Neural cell (in vitro differentiated cells): Measurements from ENCODE around the gene PKP2. TPM values are rescaled to one million over a fixed set of nuclear protein-coding genes. Genes with fewer than 3 reads are reported as not detected.
"Not testable (repeated sequence)": the region's sequence is repeated elsewhere in the genome, so short reads cannot be mapped to it uniquely, and the experiment has no call there.

ENCODE experiments used
- H2AFZ ChIP-seq: fragments of 200-600, 300-800 bp; sonication (generic), shearing (Covaris generic); 2 replicates; pipeline ENCODE4 v1.6.0; 2014; ENCODE audit warnings: low read depth, mild to moderate bottlenecking, antibody characterized with exemption, low read length, moderate library complexity
- H3F3A ChIP-seq: fragments of 200-600 bp; shearing (Covaris generic); 2 replicates; pipeline ENCODE4 v1.6.1; 2016; ENCODE audit warnings: mild to moderate bottlenecking, moderate library complexity, mixed read lengths, antibody characterized with exemption, low read length; ENCODE audit not compliant: insufficient read depth, poor library complexity, severe bottlenecking
- H3K27ac ChIP-seq: fragments of 200-600, 300-800 bp; sonication (generic), shearing (Covaris generic); 2 replicates; pipeline ENCODE4 v1.5.1; 2014; ENCODE audit warnings: mild to moderate bottlenecking, low read length, moderate library complexity
- H3K27me3 ChIP-seq: fragments of 300-800, 200-600 bp; sonication (generic), shearing (Covaris generic); 2 replicates; pipeline ENCODE4 v1.6.0; 2014; ENCODE audit warnings: mild to moderate bottlenecking, low read depth, low read length, moderate library complexity; ENCODE audit not compliant: insufficient read depth
- H3K36me3 ChIP-seq: fragments of 300-800, 200-600 bp; sonication (generic), shearing (Covaris generic); 2 replicates; pipeline ENCODE4 v1.5.1; 2014; ENCODE audit warnings: mild to moderate bottlenecking, antibody characterized with exemption, low read length, moderate library complexity; ENCODE audit not compliant: insufficient read depth
- H3K4me2 ChIP-seq: fragments of 300-800, 200-600 bp; sonication (generic), shearing (Covaris generic); 2 replicates; pipeline ENCODE4 v1.6.0; 2014; ENCODE audit warnings: mild to moderate bottlenecking, low read length
- H3K4me3 ChIP-seq: fragments of 300-800, 200-600 bp; sonication (generic), shearing (Covaris generic); 2 replicates; pipeline ENCODE4 v1.5.1; 2014; ENCODE audit warnings: mild to moderate bottlenecking, low read length, moderate library complexity
- H3K79me2 ChIP-seq: fragments of 200-600 bp; shearing (Covaris generic); replicated peaks from 2 replicates; pipeline ENCODE4 v1.6.0; 2014; ENCODE audit warnings: mild to moderate bottlenecking, low read length, moderate library complexity; ENCODE audit not compliant: insufficient read depth
- H3K9ac ChIP-seq: fragments of 300-800, 200-600 bp; sonication (generic), shearing (Covaris generic); 2 replicates; pipeline ENCODE4 v1.6.1; 2016; ENCODE audit warnings: mild to moderate bottlenecking, low read length, mixed read lengths
- H3K9me2 ChIP-seq: fragments of 200-600 bp; shearing (Covaris generic); 2 replicates; pipeline ENCODE4 v1.6.1; 2016; ENCODE audit warnings: mild to moderate bottlenecking, low read length, mixed read lengths; ENCODE audit not compliant: insufficient read depth
- H3K9me3 ChIP-seq: fragments of 200-600, 300-800 bp; sonication (generic), shearing (Covaris generic); 2 replicates; pipeline ENCODE4 v1.6.1; 2016; ENCODE audit warnings: mild to moderate bottlenecking, mixed run types, low read length, moderate library complexity, mixed read lengths
- H4K20me1 ChIP-seq: fragments of 200-600 bp; shearing (Covaris generic); 2 replicates; pipeline ENCODE4 v1.6.1; 2016; ENCODE audit warnings: mild to moderate bottlenecking, mixed run types; ENCODE audit not compliant: insufficient read depth
- EP300 ChIP-seq: fragments of 450-650 bp; conservative IDR thresholded peaks from 2 replicates; pipeline ENCODE4 v1.6.1; 2014; ENCODE audit warnings: antibody characterized with exemption, mild to moderate bottlenecking, moderate library complexity; ENCODE audit not compliant: poor library complexity, severe bottlenecking
- EZH2 ChIP-seq: fragments of 200-600, 300-800 bp; shearing (Covaris generic), sonication (generic); IDR thresholded peaks from 2 replicates; pipeline ENCODE4 v1.6.1; 2014; ENCODE audit warnings: antibody characterized with exemption, low read length, borderline replicate concordance, mild to moderate bottlenecking; ENCODE audit not compliant: insufficient read depth, poor library complexity, severe bottlenecking
- MXI1 ChIP-seq: fragments of 450-650 bp; conservative IDR thresholded peaks from 2 replicates; pipeline ENCODE4 v1.6.1; 2014; ENCODE audit warnings: antibody characterized with exemption, mild to moderate bottlenecking; ENCODE audit not compliant: poor library complexity, severe bottlenecking
- POLR2AphosphoS5 ChIP-seq: IDR thresholded peaks from 2 replicates; pipeline ENCODE4 v1.6.1; 2012
- RAD21 ChIP-seq: fragments of 450-650 bp; conservative IDR thresholded peaks from 2 replicates; pipeline ENCODE4 v1.6.1; 2014; ENCODE audit warnings: antibody characterized with exemption, mild to moderate bottlenecking, moderate library complexity
- SMC3 ChIP-seq: fragments of 450-650 bp; conservative IDR thresholded peaks from 2 replicates; pipeline ENCODE4 v1.6.1; 2014; ENCODE audit warnings: antibody characterized with exemption, mild to moderate bottlenecking, moderate library complexity; ENCODE audit not compliant: poor library complexity
- TAF1 ChIP-seq: IDR thresholded peaks from 2 replicates; pipeline ENCODE4 v1.6.1; 2012; ENCODE audit warnings: low read depth
- polyA plus RNA-seq: library from polyadenylated mRNA; depleted of rRNA; stranded (reverse); fragments of >200 nt; gene quantifications from 2 replicates; pipeline ENCODE4 v1.2.3, GENCODE V29; 2014
- TF ChIP-seq, protein P1 (sequence below): fragments of 450-650 bp; IDR thresholded peaks from 2 replicates; pipeline ENCODE4 v1.5.1; 2014; ENCODE audit warnings: antibody characterized with exemption, mild to moderate bottlenecking, moderate library complexity; ENCODE audit not compliant: poor library complexity, severe bottlenecking
- TF ChIP-seq, protein P2 (sequence below): IDR thresholded peaks from 2 replicates; pipeline ENCODE4 v1.6.1; 2012; ENCODE audit warnings: borderline replicate concordance

The PKP2 gene
- polyA plus RNA-seq, 1 donor from 2014 or later: 4.0 TPM

DNA sequence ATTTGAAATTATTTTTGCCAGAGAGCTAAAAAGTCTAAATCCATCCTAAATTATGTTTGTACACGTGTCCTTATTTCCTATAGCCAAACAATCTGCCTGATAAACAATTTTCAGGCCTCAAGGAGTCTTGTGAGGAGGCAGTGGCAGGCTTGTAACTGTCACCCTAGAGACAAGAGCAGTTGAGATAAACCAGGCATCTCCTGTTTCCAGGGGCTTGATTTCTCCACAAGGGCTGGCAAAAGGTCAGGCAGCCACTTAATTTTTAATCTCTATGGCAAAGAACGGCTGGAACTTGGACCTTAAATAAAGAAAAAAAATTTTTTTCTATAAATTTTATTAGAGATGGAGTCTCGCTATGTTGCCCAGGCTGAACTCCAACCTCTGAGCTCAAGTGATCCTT lies 15.5 kb downstream of the PKP2 start:
- TF ChIP-seq RAD21 (no peak), MXI1 (no peak), EP300 (no peak), TAF1 (no peak), EZH2 (no peak), POLR2AphosphoS5 (no peak), SMC3 (no peak)
- TF ChIP-seq, protein P1, sequence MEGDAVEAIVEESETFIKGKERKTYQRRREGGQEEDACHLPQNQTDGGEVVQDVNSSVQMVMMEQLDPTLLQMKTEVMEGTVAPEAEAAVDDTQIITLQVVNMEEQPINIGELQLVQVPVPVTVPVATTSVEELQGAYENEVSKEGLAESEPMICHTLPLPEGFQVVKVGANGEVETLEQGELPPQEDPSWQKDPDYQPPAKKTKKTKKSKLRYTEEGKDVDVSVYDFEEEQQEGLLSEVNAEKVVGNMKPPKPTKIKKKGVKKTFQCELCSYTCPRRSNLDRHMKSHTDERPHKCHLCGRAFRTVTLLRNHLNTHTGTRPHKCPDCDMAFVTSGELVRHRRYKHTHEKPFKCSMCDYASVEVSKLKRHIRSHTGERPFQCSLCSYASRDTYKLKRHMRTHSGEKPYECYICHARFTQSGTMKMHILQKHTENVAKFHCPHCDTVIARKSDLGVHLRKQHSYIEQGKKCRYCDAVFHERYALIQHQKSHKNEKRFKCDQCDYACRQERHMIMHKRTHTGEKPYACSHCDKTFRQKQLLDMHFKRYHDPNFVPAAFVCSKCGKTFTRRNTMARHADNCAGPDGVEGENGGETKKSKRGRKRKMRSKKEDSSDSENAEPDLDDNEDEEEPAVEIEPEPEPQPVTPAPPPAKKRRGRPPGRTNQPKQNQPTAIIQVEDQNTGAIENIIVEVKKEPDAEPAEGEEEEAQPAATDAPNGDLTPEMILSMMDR: no peak
- TF ChIP-seq, protein P2, sequence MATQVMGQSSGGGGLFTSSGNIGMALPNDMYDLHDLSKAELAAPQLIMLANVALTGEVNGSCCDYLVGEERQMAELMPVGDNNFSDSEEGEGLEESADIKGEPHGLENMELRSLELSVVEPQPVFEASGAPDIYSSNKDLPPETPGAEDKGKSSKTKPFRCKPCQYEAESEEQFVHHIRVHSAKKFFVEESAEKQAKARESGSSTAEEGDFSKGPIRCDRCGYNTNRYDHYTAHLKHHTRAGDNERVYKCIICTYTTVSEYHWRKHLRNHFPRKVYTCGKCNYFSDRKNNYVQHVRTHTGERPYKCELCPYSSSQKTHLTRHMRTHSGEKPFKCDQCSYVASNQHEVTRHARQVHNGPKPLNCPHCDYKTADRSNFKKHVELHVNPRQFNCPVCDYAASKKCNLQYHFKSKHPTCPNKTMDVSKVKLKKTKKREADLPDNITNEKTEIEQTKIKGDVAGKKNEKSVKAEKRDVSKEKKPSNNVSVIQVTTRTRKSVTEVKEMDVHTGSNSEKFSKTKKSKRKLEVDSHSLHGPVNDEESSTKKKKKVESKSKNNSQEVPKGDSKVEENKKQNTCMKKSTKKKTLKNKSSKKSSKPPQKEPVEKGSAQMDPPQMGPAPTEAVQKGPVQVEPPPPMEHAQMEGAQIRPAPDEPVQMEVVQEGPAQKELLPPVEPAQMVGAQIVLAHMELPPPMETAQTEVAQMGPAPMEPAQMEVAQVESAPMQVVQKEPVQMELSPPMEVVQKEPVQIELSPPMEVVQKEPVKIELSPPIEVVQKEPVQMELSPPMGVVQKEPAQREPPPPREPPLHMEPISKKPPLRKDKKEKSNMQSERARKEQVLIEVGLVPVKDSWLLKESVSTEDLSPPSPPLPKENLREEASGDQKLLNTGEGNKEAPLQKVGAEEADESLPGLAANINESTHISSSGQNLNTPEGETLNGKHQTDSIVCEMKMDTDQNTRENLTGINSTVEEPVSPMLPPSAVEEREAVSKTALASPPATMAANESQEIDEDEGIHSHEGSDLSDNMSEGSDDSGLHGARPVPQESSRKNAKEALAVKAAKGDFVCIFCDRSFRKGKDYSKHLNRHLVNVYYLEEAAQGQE: no peak
- no peaks in the 10 kb centered on the region for H3K9me3 ChIP-seq
- H2AFZ ChIP-seq: no peak overlapping the region
- H3K4me2 ChIP-seq: no peak overlapping the region
- H3K4me3 ChIP-seq: no peak overlapping the region
- H3K36me3 ChIP-seq: no peaks in the 10 kb centered on the region
- no peaks in the 10 kb centered on the region for H3F3A ChIP-seq
- H3K9ac ChIP-seq: no peak overlapping the region
- H3K9me2 ChIP-seq: no peaks in the 10 kb centered on the region
- H3K27me3 ChIP-seq: no peaks in the 10 kb centered on the region
- no peaks in the 10 kb centered on the region for H3K79me2 ChIP-seq
- no peak overlapping the region for H3K27ac ChIP-seq
- no peaks in the 10 kb centered on the region for H4K20me1 ChIP-seq

DNA sequence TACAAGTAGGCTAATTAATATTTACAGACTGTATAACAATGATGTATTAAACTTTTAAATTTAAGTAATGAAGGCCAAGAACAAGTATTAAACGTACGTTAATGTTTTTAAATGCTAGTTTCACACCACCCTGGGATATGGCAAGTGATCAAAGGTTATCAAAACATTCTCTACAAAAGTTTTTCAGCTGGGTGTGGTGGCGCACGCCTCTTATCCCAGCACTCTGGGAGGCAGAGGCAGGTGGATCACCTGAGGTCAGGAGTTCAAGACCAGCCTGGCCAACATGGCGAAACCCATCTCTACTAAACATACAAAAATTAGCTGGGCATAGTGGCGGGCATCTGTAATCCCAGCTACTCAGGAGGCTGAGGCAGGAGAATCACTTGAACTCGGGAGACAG lies 17.5 kb downstream of the PKP2 start:
- H3K27me3 ChIP-seq, H3F3A ChIP-seq, H3K9me3 ChIP-seq, H3K4me3 ChIP-seq, H2AFZ ChIP-seq, H3K4me2 ChIP-seq, H4K20me1 ChIP-seq, H3K36me3 ChIP-seq, H3K27ac ChIP-seq, H3K9ac ChIP-seq, H3K9me2 ChIP-seq, H3K79me2 ChIP-seq: not testable (repeated sequence)

DNA sequence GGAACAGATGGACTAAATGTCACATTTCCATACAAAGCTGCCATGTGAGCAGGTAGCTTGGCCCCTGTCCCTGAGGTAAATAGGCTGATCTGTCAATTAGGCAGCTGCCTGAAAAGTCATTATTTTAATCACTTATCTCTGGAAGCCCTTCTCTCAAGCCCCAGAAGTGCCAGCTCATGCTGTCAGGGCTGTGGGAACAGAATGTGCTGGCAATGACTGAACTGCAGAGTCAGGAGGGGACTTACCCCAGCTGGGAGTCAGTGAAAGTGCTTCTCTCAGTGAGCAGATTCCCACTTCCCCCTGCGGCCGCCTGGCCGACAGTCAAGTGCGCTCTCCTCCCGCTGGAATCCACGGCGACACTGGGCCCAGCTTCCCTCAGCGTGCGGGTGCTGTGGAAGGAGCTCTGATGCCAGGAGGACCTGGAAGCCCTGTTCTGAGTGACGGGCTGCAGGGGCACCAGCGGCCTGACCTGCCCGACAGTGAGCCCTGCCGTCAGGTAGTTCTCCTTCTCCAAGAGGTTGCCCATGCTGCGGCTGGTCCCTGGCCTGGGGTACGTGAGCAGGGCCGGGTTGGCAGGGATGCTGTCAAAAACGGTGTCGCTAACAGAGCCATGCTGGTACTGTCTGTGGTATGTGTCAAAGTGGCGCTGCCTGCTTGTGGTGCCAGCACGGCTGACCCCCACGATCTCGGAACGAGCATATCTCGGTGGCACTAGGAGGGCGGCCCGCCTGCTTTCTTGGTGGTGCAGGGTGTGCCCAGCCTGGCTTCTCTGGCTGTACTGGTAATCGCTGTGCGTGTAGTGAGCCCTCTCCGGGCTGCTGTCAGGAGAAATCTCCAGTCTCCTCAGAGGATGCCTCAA lies 18.7 kb downstream of the PKP2 start:
- H3K4me2 ChIP-seq: no peak overlapping the region
- no peaks in the 10 kb centered on the region for H3K36me3 ChIP-seq
- H3K9ac ChIP-seq: no peak overlapping the region
- no peaks in the 10 kb centered on the region for H4K20me1 ChIP-seq
- no peaks in the 10 kb centered on the region for H3K9me2 ChIP-seq
- H3K79me2 ChIP-seq: no peaks in the 10 kb centered on the region
- no peak overlapping the region for H3K27ac ChIP-seq
- H3K4me3 ChIP-seq: no peak overlapping the region
- no peaks in the 10 kb centered on the region for H3F3A ChIP-seq
- H2AFZ ChIP-seq: no peak overlapping the region
- no peak for TF ChIP-seq SMC3
- TF ChIP-seq, protein P2: no peak
- no peak for TF ChIP-seq TAF1
- TF ChIP-seq RAD21: no peak
- TF ChIP-seq EP300: no peak
- H3K27me3 ChIP-seq: no peaks in the 10 kb centered on the region
- H3K9me3 ChIP-seq: no peaks in the 10 kb centered on the region
